Testis (tissue), 3 donors: ENCODE results near the gene UBE2V1. TPM values are rescaled to one million over a fixed set of nuclear protein-coding genes. Genes with fewer than 3 reads are reported as not detected.

ENCODE experiments used
- DNase-seq: peaks from one replicate; pipeline ENCODE4 v3.0.0-alpha.2; 2019
- H3K27ac ChIP-seq, 2 donors: fragments of 200-600 bp; sonication (generic); one replicate each; pipeline ENCODE4 v1.5.1; 2019
- H3K27me3 ChIP-seq: fragments of 200-600 bp; sonication (generic); one replicate; pipeline ENCODE4 v1.5.1; 2019
- H3K36me3 ChIP-seq: fragments of 200-600 bp; sonication (generic); one replicate; pipeline ENCODE4 v1.5.1; 2017; ENCODE audit warnings: low read depth; ENCODE audit errors: missing control alignments
- H3K4me1 ChIP-seq: fragments of 200-600 bp; sonication (generic); one replicate; pipeline ENCODE4 v1.5.1; 2019
- H3K4me3 ChIP-seq, 2 donors: fragments of 200-600 bp; sonication (generic); one replicate each; pipeline ENCODE4 v1.5.1; 2017 to 2019
- H3K9me3 ChIP-seq: fragments of 200-600 bp; sonication (generic); one replicate; pipeline ENCODE4 v1.5.1; 2017
- CTCF ChIP-seq, 3 experiments: fragments of 450-650 bp in 2 of 3; fragments of 200-600 bp in 1 of 3; sonication (generic) in 1 of 3; IDR thresholded peaks; one replicate each; pipeline ENCODE4 v1.5.1; 2016 to 2019; ENCODE audit warnings: antibody characterized with exemption in 3 of 3, mild to moderate bottlenecking in 2 of 3, moderate library complexity in 1 of 3
- POLR2A ChIP-seq: fragments of 450-650 bp; IDR thresholded peaks from one replicate; pipeline ENCODE4 v1.6.1; 2017; ENCODE audit warnings: antibody characterized with exemption, mild to moderate bottlenecking, moderate library complexity
- WGBS, 2 donors: methylation state at CpG; one replicate each; pipeline ENCODE4 v1.1.5; 2018; 5-methylcytosine and 5-hydroxymethylcytosine counted together
- intact Hi-C: fragments of 100-400 bp; cut with DNase I; formaldehyde crosslinking; loops from one replicate; pipeline ENCODE4 v1.15.1; 2023; ENCODE audit warnings: low total_unique reads
- polyA plus RNA-seq: library from polyadenylated mRNA; stranded (reverse); fragments of 350-450 nt; fragmentation: Illumina TruSeq; extraction: RNeasy Lipid Tissue Mini Kit (QIAGEN cat#74804); gene quantifications from one replicate; pipeline ENCODE4 v1.2.3, GENCODE V29; 2014; ENCODE audit warnings: low read depth, low replicate concordance; ENCODE audit not compliant: insufficient read depth
- total RNA-seq, 2 donors: library from RNA; depleted of rRNA; stranded (reverse); fragments of >200 nt; gene quantifications; one replicate each; pipeline ENCODE4 v1.2.3, GENCODE V29; 2016

Gene UBE2V1
- total and polyA plus RNA-seq, 3 donors from 2014 or later: 78.1 to 121 (median 80.5) TPM

DNA sequence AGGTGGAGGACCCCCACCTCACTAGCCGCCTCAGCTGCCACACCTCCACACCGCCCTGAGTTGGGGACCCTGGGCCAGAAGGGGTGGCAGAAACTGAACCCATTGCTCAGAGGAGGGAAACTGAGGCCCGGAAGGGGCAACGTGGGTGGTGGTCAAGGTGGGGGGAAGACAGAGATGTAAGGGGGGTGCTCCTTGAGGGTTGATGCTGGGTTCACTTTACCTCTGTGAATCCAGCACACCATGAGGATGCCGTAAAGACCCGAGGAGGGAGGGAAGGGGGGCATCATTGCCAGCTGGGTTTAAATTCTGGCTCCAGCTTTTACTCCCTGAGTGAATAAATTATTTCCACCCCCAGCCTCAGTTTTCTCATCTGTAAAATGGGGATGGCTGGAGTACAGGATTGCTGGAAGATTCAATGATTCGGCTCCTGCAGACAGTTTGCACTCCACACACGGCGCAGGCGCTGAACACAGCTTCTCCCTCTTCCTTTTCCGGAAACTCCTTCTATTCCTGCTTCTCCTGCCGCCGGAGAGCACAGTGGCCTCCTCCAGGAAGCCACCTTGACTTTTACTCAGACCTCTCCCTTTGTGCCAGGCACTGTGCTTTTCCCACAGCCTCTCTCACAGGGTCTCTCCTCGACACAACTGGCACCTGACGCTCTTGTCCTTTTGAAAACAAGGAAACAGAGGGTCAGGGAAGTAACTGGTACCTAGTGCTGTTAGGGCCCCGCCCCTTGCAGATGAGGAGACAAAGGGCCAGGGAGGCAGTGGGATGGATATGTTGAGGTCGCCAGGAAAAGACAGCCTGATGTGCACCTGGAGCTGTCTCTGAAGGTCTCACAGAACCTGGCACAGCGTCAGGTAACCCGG, 59.4 kb downstream of the UBE2V1 start:
- Histone ChIP-seq H3K27ac (peak overlapping the region in 1 of 2 donors; percentile 31), H3K9me3 (no peaks in the 10 kb centered on the region), H3K4me1 (peaks cover 28% of the 10 kb centered on the region), H3K27me3 (no peaks in the 10 kb centered on the region), H3K36me3 (no peaks in the 10 kb centered on the region), H3K4me3 (no peak overlapping the region)
- no peak for DNase-seq
- intact Hi-C loops: no loop called here
- TF ChIP-seq CTCF (IDR thresholded peaks at IDR 0.05) (no peak), POLR2A (no peak)
- 67 to 73% methylated on average over 18 to 19 of the region's 19 CpGs for WGBS, 2 donors

DNA sequence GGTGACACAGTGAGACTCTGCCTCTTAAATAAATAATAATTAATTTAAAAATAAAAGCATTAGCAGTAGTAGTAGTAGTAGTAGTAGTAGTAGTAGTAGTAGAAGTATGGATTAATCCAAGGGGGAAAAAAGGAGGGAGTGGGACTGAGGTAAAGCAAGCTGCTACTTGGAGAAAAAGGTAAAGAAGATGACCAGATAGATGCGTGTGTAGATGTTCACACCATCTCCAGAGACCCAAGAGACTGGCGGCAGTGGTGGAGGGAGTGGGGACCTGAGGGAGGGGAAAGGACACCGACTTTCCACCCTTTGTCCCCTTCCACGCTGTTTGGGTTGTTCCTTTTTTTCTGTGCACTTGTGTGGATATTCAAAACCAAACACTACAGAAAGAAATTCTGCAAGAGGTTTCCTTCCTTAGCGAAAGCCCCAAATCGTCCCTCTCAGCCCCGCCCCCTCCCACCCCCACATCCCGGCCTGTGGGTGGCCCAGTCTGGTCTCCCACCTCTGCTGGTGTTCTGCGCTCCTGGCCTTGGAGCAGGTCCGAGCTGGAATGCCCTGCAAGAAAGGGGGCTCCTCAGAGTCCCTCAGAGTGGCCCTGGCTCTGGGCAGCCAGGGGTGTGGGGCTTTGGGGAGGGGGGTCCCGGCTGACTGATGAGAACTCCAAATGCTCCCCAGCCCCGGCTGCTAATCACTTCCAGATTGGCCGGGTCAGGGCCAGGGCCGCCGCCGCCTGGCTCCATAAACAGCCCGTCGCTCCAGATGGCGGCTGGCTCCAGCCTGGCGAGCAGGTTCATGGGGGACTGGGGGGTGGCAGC, 60.2 kb downstream of the UBE2V1 start:
- 26 to 36% methylated on average over 10 to 20 of the region's 20 CpGs for WGBS, 2 donors
- TF ChIP-seq POLR2A (no peak), CTCF (IDR thresholded peaks at IDR 0.05) (no peak)
- H3K27ac ChIP-seq: peak overlapping the region in 1 of 2 donors; percentile 31
- no peaks in the 10 kb centered on the region for H3K36me3 ChIP-seq
- peaks cover 28% of the 10 kb centered on the region for H3K4me1 ChIP-seq
- H3K4me3 ChIP-seq: no peak overlapping the region
- peak; percentile 37 for DNase-seq
- no peaks in the 10 kb centered on the region for H3K9me3 ChIP-seq
- no peaks in the 10 kb centered on the region for H3K27me3 ChIP-seq
- intact Hi-C loops: no loop called here

DNA sequence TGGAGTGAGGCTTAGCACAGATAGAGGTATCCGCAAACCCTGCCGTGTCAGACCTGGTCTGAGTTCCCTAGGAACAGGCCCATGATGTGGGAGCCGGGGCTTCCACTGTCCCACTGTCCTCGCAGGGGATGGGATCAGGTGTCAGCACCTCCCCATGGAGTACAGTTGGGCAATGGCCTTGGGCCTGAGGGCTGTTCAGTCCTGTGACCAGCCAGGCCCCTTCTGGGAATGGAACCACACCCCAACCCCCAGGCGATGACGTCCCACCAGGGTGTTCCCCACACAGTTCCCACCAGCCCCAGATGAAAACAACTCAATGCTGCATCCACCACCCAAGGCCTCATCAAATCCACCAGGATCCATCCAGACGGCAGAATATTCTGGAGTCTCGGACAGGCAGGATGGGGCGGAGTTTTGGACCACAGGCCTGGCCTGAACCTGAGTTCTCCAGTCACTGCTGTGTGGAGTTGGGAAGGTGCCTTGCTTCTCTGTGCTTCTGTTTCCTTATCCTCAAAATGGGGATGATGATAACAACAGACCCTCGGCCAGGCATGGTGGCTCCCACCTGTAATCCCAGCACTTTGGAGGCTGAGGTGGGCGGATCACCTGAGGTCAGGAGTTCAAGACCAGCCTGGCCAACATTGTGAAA, 62.2 kb downstream of the UBE2V1 start:
- 83 to 86% methylated on average over 2 to 11 of the region's 11 CpGs for WGBS, 2 donors
- no peaks in the 10 kb centered on the region for H3K36me3 ChIP-seq
- no peaks in the 10 kb centered on the region for H3K9me3 ChIP-seq
- TF ChIP-seq CTCF (IDR thresholded peaks at IDR 0.05) (no peak), POLR2A (no peak)
- no peak for DNase-seq
- peaks cover 28% of the 10 kb centered on the region for H3K4me1 ChIP-seq
- H3K27me3 ChIP-seq: no peaks in the 10 kb centered on the region
- no peak overlapping the region for H3K27ac ChIP-seq
- no peak overlapping the region for H3K4me3 ChIP-seq
- intact Hi-C loops: no loop called here

- H3K4me1 ChIP-seq: peaks cover 22% of the 10 kb centered on the region
- H3K27me3 ChIP-seq: no peaks in the 10 kb centered on the region
- 94% methylated on average over 5 of the region's 5 CpGs for WGBS, 2 donors
- no peaks in the 10 kb centered on the region for H3K9me3 ChIP-seq
- intact Hi-C loops: no loop called here
- H3K4me3 ChIP-seq: no peak overlapping the region
- no peak for DNase-seq
- no peaks in the 10 kb centered on the region for H3K36me3 ChIP-seq
- TF ChIP-seq CTCF (IDR thresholded peaks at IDR 0.05) (no peak), POLR2A (no peak)
- H3K27ac ChIP-seq: no peak overlapping the region
These were observed 62.7 kb downstream of the UBE2V1 start for GRCh38 chr20:50050214-50050613.
